ENCODE results near the gene LY6G5B. TPM values are rescaled to one million over a fixed set of nuclear protein-coding genes. Genes with fewer than 3 reads are reported as not detected.
A peak's percentile ranks its signal among the peaks of the same experiment; 100 is the strongest.

The LY6G5B gene
- total RNA-seq, 4 donors from 2014 or later: 7.2 to 25.6 (median 19.7) TPM

DNA sequence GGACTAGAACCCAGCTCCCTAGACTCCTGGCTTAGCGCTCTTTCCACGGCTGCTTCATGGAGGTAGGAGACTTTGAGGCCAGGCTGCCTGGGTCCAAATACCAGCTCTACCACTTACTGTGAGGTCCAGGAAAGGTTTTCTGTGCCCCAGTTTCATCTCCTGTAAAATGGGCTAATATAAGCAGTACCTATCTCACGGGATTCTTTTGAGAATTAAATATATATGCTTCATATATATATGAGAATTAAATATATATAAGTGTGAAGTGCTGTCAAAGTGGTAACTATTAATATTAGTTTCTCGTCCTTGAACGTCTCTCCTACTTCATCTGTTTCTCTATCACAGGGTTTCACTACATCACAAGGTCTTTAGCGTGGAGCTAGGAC, 21.3 kb downstream of the LY6G5B start:
- no peak overlapping the region for H3K4me3 ChIP-seq
- DNase-seq: no peak
- H3K27ac ChIP-seq: peak overlapping the region in 3 of 4 donors; percentile 55 to 77 (median 70)
- no peaks in the 10 kb centered on the region for H3K27me3 ChIP-seq
- peaks cover 0 to 100% (median 0%) of the 10 kb centered on the region in 3 donors for H3K36me3 ChIP-seq
- no peak for TF ChIP-seq POLR2A (IDR thresholded peaks at IDR 0.05)
- TF ChIP-seq, protein P1, sequence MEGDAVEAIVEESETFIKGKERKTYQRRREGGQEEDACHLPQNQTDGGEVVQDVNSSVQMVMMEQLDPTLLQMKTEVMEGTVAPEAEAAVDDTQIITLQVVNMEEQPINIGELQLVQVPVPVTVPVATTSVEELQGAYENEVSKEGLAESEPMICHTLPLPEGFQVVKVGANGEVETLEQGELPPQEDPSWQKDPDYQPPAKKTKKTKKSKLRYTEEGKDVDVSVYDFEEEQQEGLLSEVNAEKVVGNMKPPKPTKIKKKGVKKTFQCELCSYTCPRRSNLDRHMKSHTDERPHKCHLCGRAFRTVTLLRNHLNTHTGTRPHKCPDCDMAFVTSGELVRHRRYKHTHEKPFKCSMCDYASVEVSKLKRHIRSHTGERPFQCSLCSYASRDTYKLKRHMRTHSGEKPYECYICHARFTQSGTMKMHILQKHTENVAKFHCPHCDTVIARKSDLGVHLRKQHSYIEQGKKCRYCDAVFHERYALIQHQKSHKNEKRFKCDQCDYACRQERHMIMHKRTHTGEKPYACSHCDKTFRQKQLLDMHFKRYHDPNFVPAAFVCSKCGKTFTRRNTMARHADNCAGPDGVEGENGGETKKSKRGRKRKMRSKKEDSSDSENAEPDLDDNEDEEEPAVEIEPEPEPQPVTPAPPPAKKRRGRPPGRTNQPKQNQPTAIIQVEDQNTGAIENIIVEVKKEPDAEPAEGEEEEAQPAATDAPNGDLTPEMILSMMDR (IDR thresholded peaks at IDR 0.05): no peak
- H3K9me3 ChIP-seq: no peaks in the 10 kb centered on the region
- H3K4me1 ChIP-seq: peaks cover 0 to 5% (median 0%) of the 10 kb centered on the region in 4 donors

DNA sequence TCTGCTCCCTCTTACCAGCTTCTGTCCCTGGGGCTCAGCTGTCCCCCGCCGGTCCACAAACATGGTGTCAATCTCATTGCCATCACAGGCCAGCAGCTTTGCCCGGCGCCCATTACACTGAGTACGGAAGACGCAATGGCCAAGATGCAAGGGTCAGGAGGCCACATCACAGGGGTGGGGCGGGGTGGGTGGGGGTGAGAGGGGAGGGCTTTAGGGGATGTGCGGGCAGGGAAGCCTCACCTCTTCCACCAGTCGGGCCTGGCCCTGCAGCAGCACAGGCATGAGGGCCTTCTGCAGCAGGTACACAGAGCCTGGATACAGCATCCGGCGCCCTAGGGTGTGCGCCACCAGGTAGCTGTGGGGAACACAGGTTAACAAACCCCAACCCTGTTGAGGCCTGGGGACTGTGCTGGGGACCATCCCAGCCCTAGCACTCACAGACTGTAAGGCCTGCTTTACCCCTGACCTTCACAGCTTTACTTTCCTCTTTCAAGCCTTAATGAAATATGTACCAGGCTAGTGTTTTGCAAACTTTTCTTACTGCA, 21.9 kb downstream of the LY6G5B start:
- no peak for DNase-seq
- no peak for TF ChIP-seq POLR2A (IDR thresholded peaks at IDR 0.05)
- TF ChIP-seq, protein P1 (IDR thresholded peaks at IDR 0.05): no peak
- Histone ChIP-seq H3K27me3 (no peaks in the 10 kb centered on the region), H3K36me3 (peaks cover 0 to 99% (median 0%) of the 10 kb centered on the region in 3 donors), H3K4me3 (no peak overlapping the region), H3K9me3 (no peaks in the 10 kb centered on the region), H3K27ac (no peak overlapping the region), H3K4me1 (peaks cover 0 to 5% (median 0%) of the 10 kb centered on the region in 4 donors)

DNA sequence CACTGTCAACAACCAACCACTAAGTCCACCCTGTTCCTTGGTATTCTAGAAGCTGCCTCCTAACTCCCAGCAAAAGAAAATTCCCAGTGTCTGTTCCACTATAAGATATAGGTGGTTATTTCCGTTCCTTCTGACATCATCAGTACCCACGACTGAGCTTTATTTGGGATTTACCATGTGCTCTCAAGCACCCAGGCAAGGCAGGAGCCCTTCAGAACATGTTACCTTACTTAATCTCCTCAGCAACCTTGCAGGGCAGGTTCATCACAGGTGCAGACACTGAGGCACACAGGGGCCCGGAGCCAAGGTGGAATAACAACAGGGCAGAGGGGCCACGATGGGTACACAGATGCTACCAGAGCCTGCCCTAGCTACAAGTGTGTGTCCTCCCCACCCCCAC, 22.6 kb downstream of the LY6G5B start:
- Histone ChIP-seq H3K4me3 (no peak overlapping the region), H3K9me3 (no peaks in the 10 kb centered on the region), H3K36me3 (peaks cover 0 to 98% (median 0%) of the 10 kb centered on the region in 3 donors), H3K27me3 (no peaks in the 10 kb centered on the region), H3K27ac (no peak overlapping the region), H3K4me1 (peaks cover 0 to 5% (median 0%) of the 10 kb centered on the region in 4 donors)
- no peak for DNase-seq
- no peak for TF ChIP-seq POLR2A (IDR thresholded peaks at IDR 0.05)
- TF ChIP-seq, protein P1 (IDR thresholded peaks at IDR 0.05): no peak

DNA sequence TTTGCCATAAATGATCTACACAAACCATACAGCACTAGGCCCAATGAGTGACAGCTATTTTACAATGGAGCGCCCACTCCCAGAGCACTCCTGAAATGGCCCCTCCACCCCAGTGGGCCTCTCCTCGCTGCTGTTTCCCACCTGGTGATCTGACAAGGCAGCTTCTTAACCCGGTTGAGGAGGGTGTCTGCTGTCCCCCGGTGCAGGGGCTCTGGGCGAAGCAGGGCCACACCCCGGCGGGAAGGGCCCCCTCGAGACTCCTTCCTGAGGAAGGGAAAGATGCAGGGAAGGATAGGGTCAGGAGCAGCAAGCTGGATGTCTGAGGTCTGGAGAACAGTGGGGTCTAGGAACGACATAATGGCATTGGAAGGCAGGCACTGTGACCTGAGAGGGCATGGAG, 23.1 kb downstream of the LY6G5B start:
- H3K4me1 ChIP-seq: peaks cover 0 to 5% (median 0%) of the 10 kb centered on the region in 4 donors
- no peak overlapping the region for H3K4me3 ChIP-seq
- DNase-seq: no peak
- H3K27ac ChIP-seq: no peak overlapping the region
- no peak for TF ChIP-seq POLR2A (IDR thresholded peaks at IDR 0.05)
- TF ChIP-seq, protein P1 (IDR thresholded peaks at IDR 0.05): no peak
- peaks cover 0 to 98% (median 0%) of the 10 kb centered on the region in 3 donors for H3K36me3 ChIP-seq
- no peaks in the 10 kb centered on the region for H3K27me3 ChIP-seq
- no peaks in the 10 kb centered on the region for H3K9me3 ChIP-seq

DNA sequence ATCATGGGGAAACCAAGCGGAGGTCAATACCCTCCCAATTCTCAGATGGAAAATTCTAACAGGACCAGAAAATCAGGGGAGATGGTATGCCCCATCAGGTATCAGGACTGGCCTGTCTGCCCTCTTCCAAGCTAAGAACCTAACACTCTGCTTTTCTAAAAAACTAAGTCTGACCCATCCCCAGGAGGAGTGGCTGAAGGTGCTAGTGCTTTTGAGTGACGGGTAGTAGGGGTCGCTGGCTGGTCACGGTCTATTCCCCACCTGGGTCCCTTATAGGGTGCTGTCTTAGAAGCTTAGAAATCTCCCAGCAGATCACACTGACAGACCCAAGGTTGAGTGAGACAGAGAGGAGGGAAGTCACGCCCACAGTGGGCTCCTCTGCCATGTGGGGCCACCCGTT, 23.8 kb downstream of the LY6G5B start:
- Histone ChIP-seq H3K27ac (no peak overlapping the region), H3K4me3 (no peak overlapping the region), H3K9me3 (no peaks in the 10 kb centered on the region), H3K4me1 (peaks cover 0 to 5% (median 0%) of the 10 kb centered on the region in 4 donors), H3K27me3 (no peaks in the 10 kb centered on the region), H3K36me3 (peaks cover 0 to 92% (median 0%) of the 10 kb centered on the region in 3 donors)
- no peak for TF ChIP-seq POLR2A (IDR thresholded peaks at IDR 0.05)
- TF ChIP-seq, protein P1 (IDR thresholded peaks at IDR 0.05): no peak
- no peak for DNase-seq
